CD4-positive, alpha-beta memory T cell (primary cell): ENCODE results near the gene PARP12. TPM values are rescaled to one million over a fixed set of nuclear protein-coding genes. Genes with fewer than 3 reads are reported as not detected.
A peak's percentile ranks its signal among the peaks of the same experiment; 100 is the strongest.

ENCODE experiments used
- CTCF ChIA-PET: fragments of 350-600 bp; sonication (Branson Sonifier 250); formaldehyde crosslinking; loops from one replicate; lab custom pipeline; 2021; ENCODE audit warnings: inconsistent platforms; ENCODE audit not compliant: partially characterized antibody; lab: Charles Lee
- POLR2A ChIA-PET: fragments of 350-600 bp; sonication (Branson Sonifier 250); formaldehyde crosslinking; loops from one replicate; lab custom pipeline; 2021; ENCODE audit not compliant: partially characterized antibody; lab: Charles Lee
- DNase-seq, 5 donors: peaks; one replicate each; pipeline versions ENCODE4 v3.0.0 to v3.0.0-alpha.2; 2020 to 2022; ENCODE audit warnings: mixed read lengths in 1 of 5
- H3K27ac ChIP-seq: one replicate; pipeline ENCODE4 v1.7.0; 2013; ENCODE audit warnings: low read depth, low read length
- H3K27me3 ChIP-seq: 2 replicates; pipeline ENCODE4 v1.7.0; 2013; ENCODE audit warnings: mild to moderate bottlenecking, low read length, moderate library complexity; ENCODE audit not compliant: insufficient read depth
- H3K36me3 ChIP-seq: 2 replicates; pipeline ENCODE4 v1.7.0; 2013; ENCODE audit warnings: mild to moderate bottlenecking, low read length, moderate library complexity; ENCODE audit not compliant: insufficient read depth
- H3K4me1 ChIP-seq: 2 replicates; pipeline ENCODE4 v1.7.0; 2013; ENCODE audit warnings: mild to moderate bottlenecking, low read length, moderate library complexity; ENCODE audit not compliant: insufficient read depth
- H3K4me3 ChIP-seq, 2 donors: one replicate each; pipeline ENCODE4 v1.7.0; 2013; ENCODE audit warnings: low read length in 2 of 2, mild to moderate bottlenecking in 1 of 2
- H3K9me3 ChIP-seq, 2 donors: one replicate each; pipeline ENCODE4 v1.7.0; 2013; ENCODE audit warnings: low read length in 2 of 2, control low read depth in 1 of 2; ENCODE audit not compliant: control insufficient read depth in 1 of 2
- H3K27ac Mint-ChIP-seq, 7 donors: one replicate each; pipeline ENCODE4 v1.8.0; 2020 to 2021; ENCODE audit warnings: mixed read lengths in 7 of 7, mild to moderate bottlenecking in 6 of 7, inconsistent platforms in 3 of 7, moderate library complexity in 3 of 7
- H3K27me3 Mint-ChIP-seq, 2 donors: one replicate each; pipeline ENCODE4 v1.8.0; 2020 to 2021; ENCODE audit warnings: mixed read lengths in 2 of 2
- H3K36me3 Mint-ChIP-seq, 2 donors: one replicate each; pipeline ENCODE4 v1.8.0; 2020 to 2021; ENCODE audit warnings: mixed read lengths in 2 of 2, inconsistent platforms in 1 of 2, mild to moderate bottlenecking in 1 of 2
- H3K4me1 Mint-ChIP-seq, 4 donors: one replicate each; pipeline ENCODE4 v1.8.0; 2020 to 2021; ENCODE audit warnings: mixed read lengths in 4 of 4, mild to moderate bottlenecking in 1 of 4
- H3K4me3 Mint-ChIP-seq, 8 donors: one replicate each; pipeline ENCODE4 v1.8.0; 2020 to 2021; ENCODE audit warnings: mixed read lengths in 8 of 8, mild to moderate bottlenecking in 7 of 8, moderate library complexity in 6 of 8, inconsistent platforms in 3 of 8
- H3K9me3 Mint-ChIP-seq, 8 donors: one replicate each; pipeline ENCODE4 v1.8.0; 2020 to 2021; ENCODE audit warnings: mixed read lengths in 8 of 8, mild to moderate bottlenecking in 5 of 8, inconsistent platforms in 3 of 8, moderate library complexity in 1 of 8
- intact Hi-C: fragments of 100-400 bp; cut with micrococcal nuclease; formaldehyde crosslinking; loops from one replicate; pipeline ENCODE4 v1.15.1; 2023
- polyA plus RNA-seq, 2 donors: library from polyadenylated mRNA; unstranded; fragments of 300-500 nt; fragmentation: Illumina TruSeq; gene quantifications; one replicate each; pipeline ENCODE4 v1.2.3, GENCODE V29; 2021
- total RNA-seq, 2 experiments: library from RNA; stranded (reverse); gene quantifications; one replicate each; pipeline ENCODE4 v1.2.3, GENCODE V29; 2021

Gene PARP12
- total and polyA plus RNA-seq, 4 experiments from 2014 or later = 27.0 to 96.6 (median 66.5) TPM

GRCh38 chr7:140048138-140048537 lies 14.6 kb downstream of the PARP12 start:
- Mint-ChIP-seq H3K4me1 (peaks cover 8 to 23% (median 19%) of the 10 kb centered on the region in 4 donors), H3K27ac (peak overlapping the region in 4 of 7 donors; percentile 43 to 80 (median 56)), H3K36me3 (peaks cover 43 to 72% of the 10 kb centered on the region in 2 donors), H3K4me3 (no peak overlapping the region), H3K9me3 (no peaks in the 10 kb centered on the region), H3K27me3 (no peaks in the 10 kb centered on the region)
- Histone ChIP-seq H3K4me3 (no peak overlapping the region), H3K27me3 (no peaks in the 10 kb centered on the region), H3K27ac (no peak overlapping the region), H3K36me3 (peaks cover 27% of the 10 kb centered on the region), H3K4me1 (no peaks in the 10 kb centered on the region), H3K9me3 (no peaks in the 10 kb centered on the region)
- POLR2A ChIA-PET = no interaction called here
- CTCF ChIA-PET = interaction anchor here (1.1 kb wide), 1 partner anchor 12 kb away, joined by 3 read pairs; no protein-coding TSS in a partner anchor
- intact Hi-C loops = no loop called here
- DNase-seq = no peak

- ChIA-PET POLR2A (no interaction called here), CTCF (no interaction called here)
- Histone ChIP-seq H3K27me3 (no peaks in the 10 kb centered on the region), H3K4me1 (no peaks in the 10 kb centered on the region), H3K36me3 (peaks cover 32% of the 10 kb centered on the region), H3K9me3 (no peaks in the 10 kb centered on the region), H3K27ac (no peak overlapping the region), H3K4me3 (no peak overlapping the region)
- Mint-ChIP-seq H3K4me3 (no peak overlapping the region), H3K4me1 (peaks cover 6 to 21% (median 16%) of the 10 kb centered on the region in 4 donors), H3K9me3 (no peaks in the 10 kb centered on the region), H3K36me3 (peaks cover 38 to 67% of the 10 kb centered on the region in 2 donors), H3K27ac (no peak overlapping the region), H3K27me3 (no peaks in the 10 kb centered on the region)
- intact Hi-C loops = no loop called here
- no peak for DNase-seq
Measured at GRCh38 chr7:140047197-140047596, 15.6 kb downstream of the PARP12 start.

GRCh38 chr7:140045697-140046096 lies 17.1 kb downstream of the PARP12 start:
- Mint-ChIP-seq H3K9me3 (no peaks in the 10 kb centered on the region), H3K36me3 (peaks cover 48 to 72% of the 10 kb centered on the region in 2 donors), H3K4me1 (peaks cover 6 to 20% (median 13%) of the 10 kb centered on the region in 4 donors), H3K4me3 (peak overlapping the region in 1 of 8 donors; percentile 36), H3K27me3 (no peaks in the 10 kb centered on the region), H3K27ac (no peak overlapping the region)
- H3K36me3 ChIP-seq = peaks cover 45% of the 10 kb centered on the region
- no peaks in the 10 kb centered on the region for H3K4me1 ChIP-seq
- CTCF ChIA-PET = no interaction called here
- H3K4me3 ChIP-seq = no peak overlapping the region
- POLR2A ChIA-PET = no interaction called here
- no peak for DNase-seq
- no peak overlapping the region for H3K27ac ChIP-seq
- no peaks in the 10 kb centered on the region for H3K27me3 ChIP-seq
- intact Hi-C loops = no loop called here
- H3K9me3 ChIP-seq = no peaks in the 10 kb centered on the region

GRCh38 chr7:140044251-140044650 lies 18.5 kb downstream of the PARP12 start:
- H3K4me1 Mint-ChIP-seq = peaks cover 0 to 14% (median 9%) of the 10 kb centered on the region in 4 donors
- Histone ChIP-seq H3K4me1 (no peaks in the 10 kb centered on the region), H3K9me3 (no peaks in the 10 kb centered on the region), H3K36me3 (peaks cover 52% of the 10 kb centered on the region), H3K4me3 (no peak overlapping the region), H3K27ac (no peak overlapping the region), H3K27me3 (no peaks in the 10 kb centered on the region)
- ChIA-PET POLR2A (no interaction called here), CTCF (no interaction called here)
- intact Hi-C loops = no loop called here
- H3K4me3 Mint-ChIP-seq = no peak overlapping the region
- H3K36me3 Mint-ChIP-seq = peaks cover 51 to 79% of the 10 kb centered on the region in 2 donors
- no peaks in the 10 kb centered on the region for H3K9me3 Mint-ChIP-seq
- H3K27me3 Mint-ChIP-seq = no peaks in the 10 kb centered on the region
- no peak for DNase-seq
- peak overlapping the region in 2 of 7 donors; percentile 7 to 29 for H3K27ac Mint-ChIP-seq

GRCh38 chr7:140042386-140042670 lies 20.4 kb downstream of the PARP12 start:
- Mint-ChIP-seq H3K27me3 (no peaks in the 10 kb centered on the region), H3K4me3 (no peak overlapping the region), H3K9me3 (no peaks in the 10 kb centered on the region), H3K36me3 (peaks cover 56 to 85% of the 10 kb centered on the region in 2 donors), H3K27ac (peak overlapping the region in 1 of 7 donors; percentile 29), H3K4me1 (peaks cover 12 to 17% (median 13%) of the 10 kb centered on the region in 4 donors)
- H3K27ac ChIP-seq = no peak overlapping the region
- no peak overlapping the region for H3K4me3 ChIP-seq
- no peaks in the 10 kb centered on the region for H3K4me1 ChIP-seq
- no peaks in the 10 kb centered on the region for H3K27me3 ChIP-seq
- no peaks in the 10 kb centered on the region for H3K9me3 ChIP-seq
- intact Hi-C loops = no loop called here
- ChIA-PET CTCF (no interaction called here), POLR2A (no interaction called here)
- no peak for DNase-seq
- H3K36me3 ChIP-seq = peaks cover 52% of the 10 kb centered on the region

- DNase-seq = no peak
- Histone ChIP-seq H3K27ac (no peak overlapping the region), H3K27me3 (no peaks in the 10 kb centered on the region), H3K36me3 (peaks cover 48% of the 10 kb centered on the region), H3K4me3 (no peak overlapping the region), H3K9me3 (no peaks in the 10 kb centered on the region), H3K4me1 (peaks cover 2% of the 10 kb centered on the region)
- Mint-ChIP-seq H3K27ac (peak overlapping the region in 3 of 7 donors; percentile 3 to 58 (median 30)), H3K4me1 (peaks cover 13 to 19% (median 16%) of the 10 kb centered on the region in 4 donors), H3K36me3 (peaks cover 57 to 84% of the 10 kb centered on the region in 2 donors), H3K9me3 (no peaks in the 10 kb centered on the region), H3K4me3 (no peak overlapping the region), H3K27me3 (no peaks in the 10 kb centered on the region)
- ChIA-PET POLR2A (interaction anchor here (1.0 kb wide), 1 partner anchor 21 kb away, joined by 3 read pairs; the partner anchor contains the start of gene PARP12), CTCF (no interaction called here)
- intact Hi-C loops = no loop called here
Measured at GRCh38 chr7:140041659-140042385, 20.9 kb downstream of the PARP12 start.

GRCh38 chr7:140039896-140040295 lies 22.9 kb downstream of the PARP12 start:
- Histone ChIP-seq H3K36me3 (peaks cover 35% of the 10 kb centered on the region), H3K27me3 (no peaks in the 10 kb centered on the region), H3K4me3 (no peak overlapping the region), H3K9me3 (no peaks in the 10 kb centered on the region), H3K4me1 (peaks cover 11% of the 10 kb centered on the region), H3K27ac (no peak overlapping the region)
- intact Hi-C loops = no loop called here
- Mint-ChIP-seq H3K9me3 (no peaks in the 10 kb centered on the region), H3K27me3 (no peaks in the 10 kb centered on the region), H3K27ac (peak overlapping the region in 2 of 7 donors; percentile 16 to 65), H3K4me3 (no peak overlapping the region), H3K36me3 (peaks cover 58 to 82% of the 10 kb centered on the region in 2 donors), H3K4me1 (peaks cover 22 to 29% (median 26%) of the 10 kb centered on the region in 4 donors)
- ChIA-PET CTCF (no interaction called here), POLR2A (no interaction called here)
- no peak for DNase-seq
